Heart left ventricle (tissue), 13 donors: ENCODE results near the gene HLA-F.

Experiments used
- CTCF ChIP-seq, 12 donors: fragments of 200-600 bp; sonication (generic) in 4 of 12; IDR thresholded peaks; one replicate each; pipeline versions ENCODE4 v1.5.0 to v1.8.0; 2018 to 2022; ENCODE audit warnings: antibody characterized with exemption in 12 of 12, mild to moderate bottlenecking in 5 of 12
- POLR2A ChIP-seq, 2 donors: fragments of 450-650 bp; IDR thresholded peaks; one replicate each; pipeline ENCODE4 v1.6.1; 2017; ENCODE audit warnings: antibody characterized with exemption in 2 of 2, mild to moderate bottlenecking in 2 of 2, moderate library complexity in 2 of 2
- donor health status: ischemic (EF 13 %, LVEDD 7.1; RV severe dilation, severe dysfunction).
- donor health status: DM: no; HTN: yes; CAD: no.
- donor health status: DM: no; HTN: no; CAD: no.
- donor health status: ischemic (EF 25% LVEDD 6.9; RV normal size, moderate dysfunction).
- donor health status: ischemic (EF 25% LVEDD 5.7; RV mildly dilated, moderate dysfunction).
- donor health status: ischemic (EF 35%, LVEDD 5.7; RV mildly dilated, moderate dysfunction).
- donor health status: nonischemic (EF 11% LVEDD 7.7; RV severe dilation, severe dysfunction).
- donor health status: DM: yes; HTN: yes; CAD: no.
- donor health status: PGD.
- donor health status: ischemic (EF 29% LVEDD 5.4; RV normal size, mild dysfunction).
- donor health status: nonischemic (EF 23%, LVEDD 6.1; RV moderate dilation, normal function).

- TF ChIP-seq CTCF (IDR thresholded peaks at IDR 0.05), result no peak
- no peak for TF ChIP-seq POLR2A (IDR thresholded peaks at IDR 0.05)
Observed at GRCh38 chr6:29751480-29751879, 28.2 kb downstream of the HLA-F start.
